GM21737 (cell line): ENCODE measurements around the gene FBXO3.
"Not testable (repeated sequence)": the region's sequence is repeated elsewhere in the genome, so short reads cannot be mapped to it uniquely, and the experiment has no call there.

Experiments used
- ATAC-seq: cut with Tn5 transposase; IDR thresholded peaks from one replicate; pipeline ENCODE4 v1.9.1; 2021; ENCODE audit warnings: mild to moderate bottlenecking, moderate library complexity; ENCODE audit not compliant: unreplicated experiment

The FBXO3 gene

DNA sequence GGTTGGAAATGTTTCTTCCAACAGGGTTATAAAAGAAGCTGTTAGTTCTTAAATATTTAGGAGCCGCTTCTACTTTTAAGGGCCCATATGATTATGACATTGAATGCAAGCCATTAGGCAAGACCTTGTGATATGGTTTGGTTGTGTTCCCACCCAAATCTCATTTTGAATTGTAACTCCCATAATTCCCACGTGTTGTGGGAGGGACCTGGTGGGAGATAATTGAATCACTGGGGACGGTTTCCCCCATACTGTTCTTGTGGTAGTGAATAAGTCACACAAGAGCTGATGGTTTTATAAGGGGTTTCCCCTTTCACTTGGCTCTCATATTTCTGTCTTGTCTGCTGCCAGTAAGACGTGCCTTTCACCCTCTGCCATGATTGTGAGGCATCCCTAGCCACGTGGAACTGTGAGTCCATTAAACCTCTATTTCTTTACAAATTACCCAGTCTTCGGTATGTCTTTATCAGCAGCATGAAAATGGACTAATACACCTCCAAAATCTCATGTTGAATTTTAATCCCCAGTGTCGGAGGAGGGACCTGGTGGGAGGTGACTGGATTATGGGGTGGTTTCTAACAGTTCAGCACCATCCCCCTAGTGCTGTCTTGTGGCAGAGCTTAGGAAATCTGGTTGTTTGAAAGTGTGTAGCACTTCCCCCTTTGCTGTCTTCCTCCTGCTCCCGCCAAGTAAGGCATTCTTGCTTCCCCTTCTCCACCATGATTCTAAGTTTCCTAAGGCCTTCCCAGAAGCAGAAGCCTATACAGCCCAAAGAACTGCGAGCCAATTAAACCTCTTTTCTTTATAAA lies 42.4 kb downstream of the FBXO3 start:
- ATAC-seq, result no peak

DNA sequence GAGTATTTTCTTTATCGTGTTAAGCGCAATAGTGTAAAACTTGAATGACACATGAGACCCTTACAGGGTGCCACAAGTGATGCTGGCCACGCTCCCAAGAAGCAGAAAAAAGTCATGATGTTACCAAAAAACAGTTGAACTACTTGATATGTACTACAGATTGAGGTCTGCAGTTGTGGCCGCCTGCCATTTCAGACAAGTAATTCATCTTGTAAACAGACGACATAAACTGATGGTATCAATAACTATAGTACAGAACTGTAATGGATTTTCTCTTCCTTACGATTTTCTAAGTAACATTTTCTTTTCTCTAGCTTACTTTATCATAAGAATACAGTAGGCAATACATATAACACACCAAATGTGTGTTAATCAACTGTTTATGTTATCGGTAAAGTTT lies 43.6 kb downstream of the FBXO3 start:
- no peak for ATAC-seq

- ATAC-seq, result not testable (repeated sequence)
Observed at GRCh38 chr11:33729072-33729664, 45.2 kb downstream of the FBXO3 start.

DNA sequence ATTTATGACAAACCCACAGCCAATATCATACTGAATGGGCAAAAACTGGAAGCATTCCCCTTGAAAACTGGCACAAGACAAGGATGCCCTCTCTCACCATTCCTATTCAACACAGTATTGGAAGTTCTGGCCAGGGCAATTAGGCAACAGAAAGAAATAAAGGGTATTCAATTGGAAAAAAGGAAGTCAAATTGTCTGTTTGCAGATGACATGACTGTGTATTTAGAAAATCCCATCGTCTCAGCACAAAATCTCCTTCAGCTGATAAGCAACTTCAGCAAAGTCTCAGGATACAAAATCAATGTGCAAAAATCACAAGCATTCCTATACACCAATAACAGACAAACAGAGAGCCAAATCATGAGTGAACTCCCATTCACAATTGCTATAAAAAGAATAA lies 46.8 kb downstream of the FBXO3 start:
- ATAC-seq, result not testable (repeated sequence)

DNA sequence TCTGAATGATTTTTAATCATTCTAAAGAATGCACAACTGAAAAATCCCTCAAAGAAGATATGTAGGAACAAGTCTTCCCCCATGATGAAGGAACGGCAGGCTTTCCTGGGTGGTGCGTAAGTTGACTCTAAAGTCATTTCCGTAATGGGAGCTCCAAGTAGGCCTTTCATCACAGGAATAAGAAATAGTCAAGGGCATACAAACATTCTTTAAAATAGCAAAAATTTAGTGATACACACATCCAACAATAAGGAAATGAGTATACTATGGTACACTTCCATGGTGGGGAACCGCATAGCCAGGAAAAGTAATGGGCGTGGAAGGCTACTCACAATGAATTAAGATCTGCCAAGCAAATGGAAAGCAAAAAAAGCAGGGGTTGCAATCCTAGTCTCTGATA lies 48.8 kb downstream of the FBXO3 start:
- ATAC-seq, result no peak

DNA sequence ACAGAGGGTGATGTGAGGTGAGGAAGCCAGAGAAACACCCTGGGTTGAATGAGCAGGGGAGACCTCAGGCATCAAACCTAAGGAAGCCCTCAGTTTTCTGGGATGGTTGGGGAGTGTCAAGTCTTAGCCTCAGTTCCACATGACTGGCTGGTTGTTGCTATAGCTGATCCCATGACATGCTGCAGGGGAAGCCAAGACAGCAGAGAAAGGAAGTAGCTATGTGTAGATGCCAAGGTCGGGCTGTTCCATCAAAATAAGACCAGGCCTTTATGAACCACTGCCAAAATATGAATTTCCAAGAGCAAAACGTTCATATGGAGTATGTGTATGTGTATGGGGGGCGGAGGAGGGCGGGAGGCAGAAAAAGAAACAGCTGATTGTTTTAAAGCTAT lies 49.7 kb downstream of the FBXO3 start:
- no peak for ATAC-seq

DNA sequence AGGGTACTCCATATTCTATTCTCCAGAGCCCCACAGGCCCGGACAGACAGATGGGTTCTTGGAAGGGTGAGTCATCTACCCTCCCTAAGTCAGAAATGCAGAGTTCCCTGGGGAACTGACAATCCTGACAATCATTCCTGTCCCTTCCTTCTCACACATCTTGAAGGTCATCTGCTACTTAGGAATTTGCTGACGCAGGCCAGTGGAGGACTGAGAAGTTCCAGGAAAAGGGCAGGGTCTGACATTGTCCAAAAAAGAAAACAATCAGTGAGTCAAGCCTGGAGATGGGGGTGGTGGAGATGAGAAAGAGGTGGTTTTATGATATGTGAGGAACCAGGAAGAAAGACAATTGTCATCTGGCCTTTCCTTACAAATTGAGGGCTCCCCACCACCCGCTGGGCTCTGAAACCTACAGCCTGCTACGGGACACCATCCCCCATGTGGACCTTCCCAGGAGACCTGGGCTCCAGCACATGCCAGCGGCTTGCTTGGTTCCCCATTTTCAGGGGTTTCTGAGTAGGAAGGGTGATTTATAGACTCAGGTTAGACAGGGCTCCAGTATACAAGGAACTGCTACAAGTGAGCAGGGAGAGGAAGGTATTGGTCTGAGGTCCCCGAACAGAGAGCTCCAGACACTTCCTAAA lies 51.0 kb downstream of the FBXO3 start:
- ATAC-seq, result peak; percentile 31

DNA sequence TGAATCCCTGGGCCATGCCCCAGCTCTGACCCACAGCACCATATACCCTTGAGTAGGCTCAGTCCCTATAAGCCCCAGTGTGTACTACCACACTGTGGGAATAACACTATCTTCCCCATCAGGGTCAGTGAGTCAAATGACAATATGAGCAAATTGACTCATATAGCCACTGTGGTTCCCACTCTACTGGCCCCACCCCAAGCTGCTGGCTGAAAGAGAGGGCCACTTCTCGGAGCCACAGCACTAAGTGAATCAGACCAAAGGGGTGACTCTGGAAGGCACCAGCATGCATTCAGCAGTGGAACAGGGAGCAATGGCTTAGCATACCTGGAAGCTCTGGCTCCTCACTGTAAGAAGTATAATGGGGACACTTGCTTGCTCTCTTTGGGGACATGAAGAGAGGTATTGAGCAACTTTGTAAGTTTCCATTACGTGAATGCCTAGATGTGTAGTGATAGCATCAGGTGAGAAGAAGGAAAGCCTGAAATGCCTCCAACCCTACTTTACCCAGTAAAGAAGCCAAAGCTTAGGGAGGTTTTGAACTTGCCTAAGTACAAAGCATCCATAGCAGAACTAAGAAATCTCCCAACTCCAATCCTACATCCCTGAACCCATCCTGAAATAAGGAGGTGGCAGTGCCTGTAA lies 51.6 kb downstream of the FBXO3 start:
- peak; percentile 54 for ATAC-seq

DNA sequence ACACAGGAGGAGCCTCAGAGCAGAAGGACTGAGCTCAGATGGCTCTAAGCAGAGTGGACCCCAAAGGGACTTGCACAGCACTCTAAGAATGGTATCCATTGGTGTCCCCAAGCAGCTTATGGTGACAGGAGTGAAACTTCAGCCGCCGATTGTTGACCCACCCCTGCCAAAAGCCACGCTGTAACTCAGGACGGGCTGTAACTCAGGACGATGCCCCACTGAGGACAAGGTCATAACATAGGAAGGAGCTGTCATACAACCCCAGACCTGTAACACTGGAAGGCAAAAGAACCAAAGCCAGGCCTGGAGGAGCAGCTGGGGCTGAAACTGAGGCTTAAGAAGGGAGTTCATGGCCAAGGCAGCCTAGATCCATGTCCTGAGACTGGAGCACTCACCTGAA lies 52.3 kb downstream of the FBXO3 start:
- no peak for ATAC-seq

DNA sequence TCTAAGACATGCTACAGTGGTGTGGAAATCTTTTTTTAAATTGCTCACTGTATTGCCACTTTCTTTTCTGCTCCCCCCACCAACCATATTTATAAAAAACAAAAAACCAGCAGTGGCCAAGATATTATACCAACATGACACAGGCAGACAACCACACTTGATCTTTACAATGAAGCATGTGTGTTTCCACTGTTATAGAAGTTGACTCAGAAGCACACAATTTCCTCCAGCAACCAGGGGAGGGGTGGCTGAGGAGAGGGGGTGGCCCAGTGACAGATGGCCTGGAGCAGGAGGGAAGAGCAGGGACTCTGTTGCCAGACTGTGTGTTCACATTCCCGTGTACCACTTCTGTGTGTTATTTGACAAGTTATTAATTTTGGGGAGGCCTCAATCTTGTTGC lies 52.9 kb downstream of the FBXO3 start:
- ATAC-seq, result no peak

DNA sequence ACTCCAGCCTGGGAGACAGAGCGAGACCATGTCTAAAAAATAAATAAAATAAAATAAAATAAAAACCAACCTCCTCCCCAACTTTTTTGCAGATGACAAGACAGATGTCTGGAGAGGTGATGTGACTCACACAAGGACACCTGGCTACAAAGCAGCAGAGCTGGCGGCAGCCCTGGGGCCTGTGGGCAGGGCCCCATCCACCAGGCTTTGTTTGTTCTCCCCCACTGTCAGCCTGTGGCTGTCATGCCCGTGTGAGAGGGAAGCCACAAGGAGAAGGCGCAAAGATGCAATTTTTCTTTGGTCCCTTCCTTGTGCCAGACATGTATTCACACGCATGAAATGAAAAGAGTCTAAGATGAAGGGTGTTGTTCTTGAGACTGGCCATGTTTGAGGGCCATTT lies 54.7 kb downstream of the FBXO3 start:
- ATAC-seq, result no peak

DNA sequence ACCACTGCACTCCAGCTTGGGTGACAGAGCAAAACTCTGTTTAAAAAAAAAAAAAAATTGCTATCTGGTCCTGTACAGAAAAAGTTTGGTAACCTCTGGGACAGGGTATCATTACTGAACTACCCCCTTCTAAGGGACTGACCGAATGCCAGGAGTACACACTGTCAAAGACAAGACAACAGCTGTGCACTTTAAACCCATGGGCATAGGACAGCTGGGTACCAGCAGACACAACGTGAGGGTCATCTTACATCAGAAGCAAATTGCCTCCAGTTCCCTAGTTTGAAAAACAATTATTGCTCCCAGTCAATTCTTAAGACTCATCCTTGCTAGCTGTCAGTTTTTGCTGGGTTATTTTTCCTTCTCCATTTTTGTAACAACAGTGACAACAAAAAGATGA lies 55.9 kb downstream of the FBXO3 start:
- no peak for ATAC-seq

GRCh38 chr11:33716243-33716642 lies 58.1 kb downstream of the FBXO3 start:
- ATAC-seq, result no peak

GRCh38 chr11:33713856-33714398 lies 60.4 kb downstream of the FBXO3 start:
- ATAC-seq, result no peak

GRCh38 chr11:33713151-33713855 lies 61.0 kb downstream of the FBXO3 start:
- no peak for ATAC-seq

GRCh38 chr11:33712436-33712835 lies 61.9 kb downstream of the FBXO3 start:
- ATAC-seq, result no peak

DNA sequence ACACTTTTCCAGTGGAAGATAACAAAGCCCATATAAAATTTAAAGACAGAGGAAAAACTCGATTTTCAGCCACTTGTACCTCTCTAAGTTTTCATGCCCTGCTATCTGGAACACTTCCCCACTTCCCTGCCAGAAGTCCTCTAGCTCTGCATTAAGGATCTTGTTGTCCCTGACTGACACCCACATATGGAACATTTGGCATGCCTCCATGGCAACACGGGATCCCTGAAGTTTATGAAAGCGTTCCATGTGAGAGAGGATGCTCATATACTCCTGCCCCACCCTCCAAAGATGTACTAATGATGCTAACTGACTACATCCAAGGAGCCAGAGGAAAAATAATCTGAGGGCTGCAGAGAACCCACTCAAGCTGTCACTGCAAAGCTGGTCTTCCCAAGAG lies 64.9 kb downstream of the FBXO3 start:
- no peak for ATAC-seq

GRCh38 chr11:33708985-33709384 lies 65.3 kb downstream of the FBXO3 start:
- no peak for ATAC-seq

- ATAC-seq, result not testable (repeated sequence)
Observed at GRCh38 chr11:33707831-33708230, 66.5 kb downstream of the FBXO3 start.

GRCh38 chr11:33706966-33707365 lies 67.4 kb downstream of the FBXO3 start:
- ATAC-seq, result no peak

DNA sequence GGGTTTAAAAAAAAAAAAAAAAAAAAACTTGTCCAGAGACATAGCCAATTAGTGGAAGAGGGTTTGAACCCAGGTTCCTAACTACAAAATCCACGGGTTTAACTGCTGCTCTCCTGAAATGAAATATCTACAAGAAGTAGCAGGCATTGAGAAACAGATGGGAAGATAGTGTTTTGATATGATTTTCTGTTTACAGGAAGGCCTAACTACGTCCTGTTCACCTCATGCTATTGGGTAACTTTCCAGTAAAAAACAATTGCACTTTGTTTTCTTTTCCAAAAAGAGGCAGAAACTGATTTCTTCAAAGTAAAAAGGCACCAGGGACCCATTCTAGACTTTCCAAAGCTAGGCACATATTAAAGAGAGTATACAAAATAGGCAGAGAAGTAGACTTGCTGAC lies 67.8 kb downstream of the FBXO3 start:
- no peak for ATAC-seq
